ENCODE results near the gene SMAP1.

The SMAP1 gene

DNA sequence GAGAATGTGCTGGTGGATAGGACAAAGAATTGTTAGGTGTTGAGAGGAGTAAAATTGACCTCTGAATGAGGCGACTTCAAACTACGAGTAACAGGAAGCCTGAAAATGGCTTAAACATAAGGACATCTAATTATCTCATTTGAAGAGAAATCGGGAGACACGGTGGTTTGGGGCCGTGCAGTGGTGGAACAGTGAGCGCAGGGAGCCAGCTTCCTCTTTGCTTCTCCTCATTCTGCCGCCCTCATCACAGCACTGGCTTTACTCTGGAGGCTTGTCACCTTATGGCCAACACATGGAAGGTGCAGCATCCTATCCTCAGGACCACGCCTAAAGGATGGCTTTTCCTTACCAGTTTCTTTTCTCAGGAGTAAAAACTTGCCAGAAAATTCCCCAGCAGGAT is 174.9 kb downstream of the SMAP1 start:
- no peak for DNase-seq (ENCODE audit: low read depth)

DNA sequence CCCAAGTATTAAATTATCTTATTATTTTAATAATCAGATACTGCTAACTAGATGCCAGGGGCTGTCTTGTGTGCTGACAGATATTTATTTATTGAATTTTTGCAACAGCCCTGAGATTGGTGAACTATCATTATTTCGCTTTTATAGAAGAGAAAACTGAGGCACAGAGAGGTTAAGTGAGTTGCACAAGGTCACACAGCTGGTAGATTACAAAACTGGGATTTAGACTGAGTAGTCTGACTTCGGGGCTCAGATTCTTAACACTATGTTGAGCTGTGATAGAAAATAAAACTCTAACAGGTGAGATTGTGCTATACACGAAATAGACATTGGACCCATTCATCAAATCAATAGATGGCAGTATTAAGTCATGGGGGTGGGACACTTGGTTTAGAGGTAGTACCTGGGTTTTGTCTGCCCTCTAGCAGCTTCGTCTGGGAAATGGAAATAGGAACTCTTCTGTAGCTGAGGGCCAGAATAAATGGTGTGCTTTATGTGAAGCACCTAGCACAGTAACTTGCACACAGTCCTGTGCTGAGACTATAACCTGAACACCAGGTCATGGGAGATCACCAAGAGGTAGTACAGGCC is 175.7 kb downstream of the SMAP1 start:
- DNase-seq (ENCODE audit: low read depth) = no peak

DNA sequence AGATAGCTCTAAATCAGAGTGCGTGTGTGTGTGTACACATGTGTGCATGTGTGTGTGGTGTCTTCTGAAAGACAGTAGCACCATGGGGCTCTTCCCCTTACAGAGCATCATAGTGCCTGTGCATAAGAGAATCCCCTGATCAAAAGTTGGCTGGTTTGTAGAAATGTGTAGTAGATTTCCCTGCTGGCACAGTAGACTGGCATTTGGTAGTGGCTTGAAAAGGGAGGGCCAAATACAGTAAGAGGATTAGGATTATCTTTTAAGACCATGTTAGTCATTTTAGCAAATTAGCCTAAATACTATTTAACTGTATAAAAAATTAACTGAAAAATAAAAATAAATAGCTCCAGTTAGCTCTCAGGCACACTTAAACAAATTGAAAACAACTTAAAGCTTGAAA is 176.6 kb downstream of the SMAP1 start:
- DNase-seq (ENCODE audit: low read depth) = no peak

DNA sequence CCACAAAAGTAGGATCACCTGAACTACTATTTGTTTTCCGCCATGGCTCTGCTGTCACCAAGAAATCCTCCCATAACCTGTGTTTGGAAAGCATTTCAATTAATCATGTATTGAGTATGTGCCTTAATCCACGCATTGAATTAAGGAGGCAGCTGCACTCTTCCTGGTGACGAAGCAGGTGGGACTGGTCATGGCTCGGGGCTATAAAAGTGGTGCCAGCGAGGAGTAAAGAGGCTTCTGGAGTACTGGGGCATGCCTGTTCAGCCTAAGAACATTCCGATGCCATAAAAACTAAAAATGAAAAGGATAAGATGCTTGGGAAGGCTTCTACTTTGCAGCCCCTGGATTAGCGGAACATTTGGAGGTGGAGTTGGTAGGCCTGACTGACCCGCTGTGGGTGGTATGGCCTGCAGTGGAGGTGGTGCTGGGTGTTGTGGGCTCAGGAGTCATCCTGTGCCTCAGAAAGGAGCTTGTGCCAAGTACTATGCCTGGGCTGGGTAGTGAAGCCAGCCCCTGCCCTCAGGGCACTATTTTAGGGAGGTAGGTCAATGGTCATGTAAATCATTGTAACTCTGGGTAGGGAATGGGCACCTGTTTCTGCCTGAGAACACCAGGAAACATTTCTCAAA is 178.6 kb downstream of the SMAP1 start:
- no peak for DNase-seq (ENCODE audit: low read depth)

DNA sequence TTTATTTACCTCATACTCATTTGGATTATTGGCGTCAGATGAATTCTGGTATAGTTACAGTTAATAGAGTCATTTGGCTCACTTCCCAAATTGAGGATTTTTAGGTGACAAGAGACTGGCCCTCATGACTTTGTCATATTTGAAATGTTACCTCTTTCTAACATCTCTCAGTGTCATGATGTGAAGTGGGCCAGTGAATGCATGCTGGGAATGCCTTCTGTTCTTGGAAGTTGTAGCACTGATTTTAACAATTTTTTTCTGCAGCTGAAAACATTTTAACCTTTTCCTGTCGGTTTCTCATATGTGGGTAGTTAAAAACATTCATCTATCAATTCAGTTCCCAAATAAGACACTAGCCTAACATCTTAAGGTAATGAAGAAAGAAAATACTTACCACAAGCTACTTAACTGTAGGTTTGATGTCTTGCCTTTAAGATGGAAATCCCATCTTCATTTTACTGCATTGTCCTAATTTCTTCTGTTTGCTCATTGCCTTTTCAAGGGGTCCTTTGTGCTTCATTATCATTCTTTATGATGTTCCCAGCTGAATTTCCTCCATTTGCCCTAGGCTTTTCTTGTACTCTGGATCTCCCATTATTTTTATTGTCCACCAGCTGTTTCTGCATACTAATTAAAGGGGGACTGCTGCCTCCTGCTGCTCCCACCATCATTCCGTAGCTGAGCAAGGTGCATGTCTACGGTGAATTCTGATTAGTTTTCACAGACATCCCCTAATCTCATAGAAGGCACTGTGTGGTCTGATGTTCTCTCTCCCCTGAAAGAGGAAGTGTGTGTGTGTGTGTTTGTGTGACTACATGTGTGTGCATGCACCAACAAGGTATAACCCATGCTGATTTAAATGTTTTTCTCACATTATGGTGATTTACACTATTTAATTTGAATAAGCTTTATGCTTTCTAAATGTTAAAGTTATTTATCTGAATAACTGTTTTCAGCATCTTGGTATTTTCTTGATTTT is 179.7 kb downstream of the SMAP1 start:
- no peak for DNase-seq (ENCODE audit: low read depth)

DNA sequence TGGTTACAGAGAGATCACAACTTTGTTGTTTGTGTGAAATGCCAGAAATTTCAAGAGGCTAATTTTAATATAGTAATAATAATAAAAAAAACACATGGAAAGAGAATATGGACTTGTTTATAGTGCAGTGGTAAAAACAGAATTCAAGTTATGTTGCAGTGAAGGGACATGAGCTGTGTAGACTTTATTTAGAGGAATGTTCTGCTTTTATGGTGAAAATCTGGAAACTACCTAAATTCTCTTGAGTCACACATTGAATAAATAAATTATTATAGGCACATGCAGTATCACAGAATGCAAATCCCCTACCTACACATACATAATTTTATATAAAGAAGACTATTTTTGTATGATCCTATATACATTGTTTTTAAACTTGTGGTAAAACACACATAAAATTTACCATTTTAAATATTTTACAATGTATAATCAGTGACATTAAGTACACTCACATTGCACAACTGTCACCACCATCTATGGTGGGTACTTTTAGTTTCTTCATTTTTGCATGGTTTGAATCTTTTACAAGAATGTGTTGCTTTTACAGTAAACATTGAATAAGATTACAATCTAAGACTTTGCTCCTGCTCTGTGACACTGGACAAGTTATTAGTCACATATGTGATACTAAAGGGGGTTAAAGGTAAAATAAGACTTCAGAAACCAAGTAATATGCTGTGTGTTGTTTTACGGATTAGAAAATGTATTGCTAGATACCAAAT is 181.8 kb downstream of the SMAP1 start:
- DNase-seq (ENCODE audit: low read depth) = no peak

DNA sequence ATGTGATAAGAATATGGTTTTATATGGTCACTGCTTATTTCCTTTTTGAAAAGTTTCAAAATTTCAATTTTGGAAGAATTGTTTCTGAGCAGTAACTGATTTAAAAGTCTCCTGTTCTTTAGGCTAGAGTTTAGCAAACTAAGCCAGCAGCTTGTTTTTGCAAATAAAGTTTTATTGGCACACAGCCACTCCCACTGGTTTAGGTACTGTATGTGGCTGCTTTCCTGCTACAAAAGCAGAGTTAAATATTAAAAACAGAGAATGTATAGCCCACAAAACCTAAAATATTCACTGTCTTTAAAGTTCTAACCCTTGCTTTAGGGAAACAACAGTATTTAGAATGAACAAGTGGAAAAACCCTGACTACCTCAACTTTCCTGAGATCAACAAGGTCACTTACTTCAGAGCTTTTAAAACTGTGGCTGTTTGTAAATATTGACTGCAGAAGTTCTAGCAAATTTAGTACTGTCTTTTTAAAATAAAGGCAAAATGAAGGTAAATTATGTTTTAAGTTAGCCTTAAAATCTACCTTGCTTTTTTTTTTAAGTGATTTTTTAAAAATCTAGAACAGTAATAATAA is 185.1 kb downstream of the SMAP1 start:
- DNase-seq (ENCODE audit: low read depth) = no peak

DNA sequence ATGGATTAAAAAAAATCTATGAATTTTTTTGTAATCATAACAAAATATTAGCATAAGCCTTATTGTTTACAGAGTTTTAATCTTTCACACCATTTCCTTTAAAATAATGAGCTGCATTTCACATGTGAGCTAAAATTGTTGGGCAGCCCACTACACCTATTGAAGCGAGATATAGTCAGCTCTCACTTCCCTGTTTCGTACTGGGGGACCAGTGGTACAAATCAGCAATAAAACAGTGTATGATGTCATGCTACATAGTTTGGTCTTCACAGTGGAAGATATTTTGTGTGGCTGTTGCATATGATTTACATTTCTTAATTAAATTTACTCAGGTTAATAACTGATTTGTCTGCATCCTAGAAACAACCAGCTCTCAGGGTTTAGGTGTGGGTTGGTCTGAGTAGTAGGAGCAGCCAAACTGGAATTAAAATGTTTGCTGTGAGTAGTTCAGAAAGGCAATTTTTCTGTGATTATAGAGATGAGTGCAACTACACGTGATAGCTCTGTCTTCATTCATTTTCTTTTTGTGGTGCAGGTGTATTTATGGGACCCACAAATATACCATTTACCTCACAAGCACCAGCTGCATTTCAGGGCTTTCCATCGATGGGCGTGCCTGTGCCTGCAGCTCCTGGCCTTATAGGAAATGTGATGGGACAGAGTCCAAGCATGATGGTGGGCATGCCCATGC is 189.8 kb downstream of the SMAP1 start:
- no peak for DNase-seq (ENCODE audit: low read depth)

DNA sequence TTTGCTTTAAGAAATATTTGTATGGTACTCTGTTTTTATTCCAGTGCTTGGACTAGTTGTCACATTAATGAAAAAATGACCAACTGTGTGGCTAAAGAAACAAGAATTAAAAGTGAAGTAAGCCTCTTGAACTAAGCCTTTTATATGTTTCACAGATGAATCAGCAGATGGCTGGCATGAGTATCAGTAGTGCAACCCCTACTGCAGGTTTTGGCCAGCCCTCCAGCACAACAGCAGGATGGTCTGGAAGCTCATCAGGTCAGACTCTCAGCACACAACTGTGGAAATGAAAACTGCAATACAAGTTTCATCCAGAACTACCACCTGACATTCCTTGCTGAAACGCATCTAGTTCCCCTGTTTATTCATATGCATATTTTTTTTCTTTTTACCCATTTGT is 192.4 kb downstream of the SMAP1 start:
- no peak for DNase-seq (ENCODE audit: low read depth)

DNA sequence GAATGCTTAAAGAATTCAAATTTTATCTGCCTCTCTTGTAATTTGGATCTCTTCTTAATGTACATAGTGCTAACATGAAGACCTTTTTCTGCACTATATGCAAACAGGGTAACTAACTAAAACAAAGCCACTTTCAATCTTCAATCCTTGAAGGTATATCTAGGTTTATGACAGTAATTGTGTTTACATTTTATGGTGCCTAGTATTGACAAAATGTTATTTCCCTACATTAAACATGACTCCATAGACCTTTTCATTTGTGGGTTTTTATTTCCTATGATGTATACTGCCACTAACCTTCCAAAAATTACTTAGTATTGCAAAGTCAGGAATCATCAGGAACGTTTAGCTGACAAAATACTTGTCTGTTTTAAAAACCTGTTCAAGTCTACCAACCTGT is 193.2 kb downstream of the SMAP1 start:
- DNase-seq (ENCODE audit: low read depth) = no peak

DNA sequence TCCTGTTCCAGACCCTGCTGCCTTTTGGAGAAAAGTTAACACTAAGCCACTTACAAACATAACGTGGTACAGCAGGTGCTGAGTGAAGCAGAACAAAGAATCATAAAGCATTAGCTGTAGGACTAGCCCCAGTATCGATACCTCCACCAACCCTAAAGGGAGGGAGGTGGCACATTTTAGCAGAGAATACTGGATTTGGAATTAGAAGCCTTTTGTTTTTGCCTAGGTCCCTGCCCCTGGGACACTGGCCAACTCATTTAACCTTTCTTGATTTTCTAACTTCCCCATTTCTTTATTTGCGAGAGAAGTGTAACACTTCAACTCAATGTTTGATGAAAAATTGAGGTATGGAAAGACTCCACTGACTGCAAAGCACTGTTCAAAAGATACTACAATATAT is 195.7 kb downstream of the SMAP1 start:
- DNase-seq (ENCODE audit: low read depth) = no peak

DNA sequence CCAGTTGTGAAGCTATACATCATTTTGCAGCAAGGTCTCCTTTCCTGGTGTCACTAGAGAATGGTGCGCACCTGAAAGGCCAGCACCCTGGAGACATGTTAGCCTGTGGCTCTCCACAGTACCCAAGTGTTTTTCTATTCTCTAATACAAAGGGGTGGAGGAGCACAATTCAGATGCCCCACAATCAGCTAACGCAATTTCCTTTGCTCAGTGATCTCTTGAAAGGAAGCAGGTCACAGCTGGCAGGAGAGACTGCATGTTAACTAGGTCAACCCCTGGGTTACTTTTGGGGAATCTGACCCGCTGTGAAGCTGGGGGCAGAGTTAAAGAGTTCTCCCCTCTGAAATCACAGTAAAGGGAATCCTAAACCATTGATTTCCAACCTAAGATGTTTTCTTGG is 196.7 kb downstream of the SMAP1 start:
- DNase-seq (ENCODE audit: low read depth) = no peak

DNA sequence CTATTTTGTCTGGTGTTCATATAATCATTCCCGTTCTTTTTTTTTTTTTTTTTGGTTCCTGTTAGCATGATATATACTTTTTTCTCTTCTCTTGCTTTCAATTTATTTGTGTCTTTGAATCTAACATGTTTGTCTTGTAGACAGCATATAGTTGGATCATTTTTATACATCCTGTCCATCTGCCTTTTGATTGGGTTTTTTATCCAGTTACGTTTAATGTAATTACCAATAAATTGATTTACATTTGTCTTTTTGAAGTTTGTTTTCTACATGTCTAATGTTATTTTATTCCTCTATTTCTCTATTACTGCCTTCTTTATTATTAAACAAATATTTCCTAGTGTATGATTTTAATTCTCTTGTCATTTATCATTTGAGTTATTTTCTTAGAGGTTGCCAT is 204.8 kb downstream of the SMAP1 start:
- DNase-seq (ENCODE audit: low read depth) = no peak

DNA sequence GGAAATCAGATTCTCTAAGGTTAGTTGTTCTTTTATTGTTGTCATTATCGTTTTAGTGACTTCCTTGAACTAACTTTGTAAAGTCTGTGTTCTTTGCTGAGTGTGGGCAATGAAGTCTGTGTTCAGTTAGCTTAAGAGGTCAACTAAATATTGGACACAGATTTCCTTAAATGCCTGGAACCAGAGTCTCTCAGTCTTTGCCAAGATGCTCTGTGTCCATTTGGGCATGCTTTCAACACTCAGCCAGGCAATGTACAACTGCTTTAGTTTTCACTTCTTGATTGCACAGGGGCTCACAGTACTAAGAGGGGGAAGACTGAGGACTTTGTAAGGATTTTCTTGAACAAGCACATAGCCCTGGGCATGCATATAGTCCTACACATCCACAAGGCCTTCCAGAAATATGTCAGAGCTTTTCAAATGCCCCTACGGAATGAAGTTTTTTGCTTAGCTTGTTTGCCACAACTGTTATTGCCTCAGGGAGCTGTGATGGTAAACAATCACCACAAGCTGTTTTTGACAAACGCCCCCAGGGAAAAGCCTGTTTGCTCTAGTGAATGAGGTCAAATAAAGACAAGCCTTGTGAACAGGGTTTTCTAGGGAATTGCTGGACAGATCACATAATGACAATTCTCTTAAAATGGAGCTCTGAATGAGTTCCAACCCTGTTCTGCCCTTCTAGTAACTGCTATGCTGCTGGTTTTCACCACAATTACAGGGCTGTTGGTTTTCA is 206.7 kb downstream of the SMAP1 start:
- no peak for DNase-seq (ENCODE audit: low read depth)

DNA sequence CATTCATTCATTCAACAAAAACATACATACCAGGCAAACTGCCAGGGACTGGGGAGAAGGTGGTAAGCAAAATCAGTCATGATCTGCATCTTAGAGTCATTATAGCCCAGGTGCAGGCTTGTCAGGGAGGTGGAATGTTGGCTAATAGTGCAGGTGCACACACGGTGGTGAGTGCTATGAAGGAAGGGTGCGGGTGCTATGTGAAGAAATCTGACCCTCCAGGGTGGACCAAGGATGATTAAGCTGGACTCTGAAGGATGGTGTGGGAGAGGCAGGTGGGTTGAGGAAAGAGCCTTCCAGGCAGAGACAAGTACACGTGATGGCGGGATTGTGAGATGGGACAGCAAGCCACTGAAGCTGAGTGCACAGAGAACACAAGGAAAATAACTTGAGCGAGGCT is 211.8 kb downstream of the SMAP1 start:
- no peak for DNase-seq (ENCODE audit: low read depth)

DNA sequence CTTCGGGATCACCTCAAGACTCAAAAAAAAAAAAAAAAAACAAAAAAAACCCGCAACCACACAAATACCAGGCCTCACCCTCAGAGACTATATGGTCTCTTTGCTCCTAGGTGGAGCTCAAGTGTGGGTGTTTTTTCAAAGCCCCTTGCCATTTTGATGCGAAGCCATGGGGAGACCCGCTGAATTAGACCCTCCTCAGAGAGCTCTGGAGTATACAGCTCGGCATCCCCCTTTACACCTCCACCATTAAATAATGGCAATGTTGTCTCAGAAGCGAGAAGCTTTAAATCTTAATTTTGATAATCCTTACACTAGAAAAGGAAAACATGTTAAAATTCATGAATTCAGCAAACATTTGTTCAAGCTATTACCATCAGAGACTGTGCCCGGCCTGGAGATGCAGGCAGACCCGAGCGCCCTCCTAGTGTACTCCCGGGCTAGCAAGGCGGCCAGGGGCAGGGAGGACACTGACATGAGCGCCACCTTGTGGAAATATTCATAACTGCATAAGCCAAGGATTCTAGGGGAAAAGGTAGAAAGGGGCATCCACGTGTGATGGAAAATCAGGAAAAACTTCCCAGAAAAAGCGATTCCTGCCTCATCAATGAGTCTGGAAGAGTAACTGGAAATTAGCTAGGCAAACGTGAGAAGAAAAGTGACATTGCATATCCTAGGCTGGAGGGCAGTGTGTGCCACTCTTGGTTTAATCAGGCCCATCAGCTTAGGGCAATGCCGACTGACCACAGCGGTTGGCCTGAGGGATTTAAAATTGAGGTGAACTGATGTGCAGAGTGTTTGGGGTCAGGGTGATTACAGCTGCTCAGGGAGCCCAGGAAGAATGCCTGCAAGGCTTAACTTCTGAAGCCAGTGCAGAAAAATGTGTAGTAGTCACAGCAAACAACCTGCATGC is 216.6 kb downstream of the SMAP1 start:
- DNase-seq (ENCODE audit: low read depth) = no peak

DNA sequence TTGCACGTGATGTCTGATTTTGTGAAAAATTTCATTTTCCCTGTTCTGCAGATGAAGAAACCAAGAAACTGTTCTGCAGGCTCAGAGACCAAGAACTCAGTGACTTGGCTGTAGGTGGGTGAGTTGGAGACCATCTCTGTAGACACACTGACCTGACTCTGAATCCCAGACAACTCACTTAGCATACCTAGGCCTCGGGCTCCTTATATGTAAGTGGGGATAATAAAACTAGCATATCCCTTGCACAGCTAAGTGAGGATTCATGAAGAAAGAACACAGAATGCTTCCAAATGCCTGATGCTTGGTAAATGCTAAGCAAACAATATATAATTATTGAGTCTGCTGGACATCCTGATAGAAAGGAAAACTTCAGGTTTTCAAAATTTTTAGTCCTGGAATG is 218.4 kb downstream of the SMAP1 start:
- DNase-seq (ENCODE audit: low read depth) = no peak

DNA sequence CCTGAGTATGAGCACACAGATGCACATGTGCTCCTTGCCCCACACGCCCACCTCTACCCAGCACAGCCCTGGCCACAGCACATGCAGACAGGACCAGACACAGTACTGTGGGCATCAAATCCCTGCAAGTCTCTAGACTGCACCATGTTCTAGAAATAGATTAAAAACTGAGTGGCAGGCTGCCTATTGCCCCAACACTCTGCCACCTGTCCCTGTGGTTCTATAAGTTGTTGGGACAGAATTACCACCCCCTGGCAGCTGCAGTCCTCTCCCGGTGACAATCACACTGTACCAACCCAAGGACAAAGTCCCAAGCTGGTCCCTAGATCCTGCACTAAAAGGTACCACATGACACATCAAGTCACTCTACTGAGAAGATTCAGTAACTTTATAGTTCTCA is 219.0 kb downstream of the SMAP1 start:
- no peak for DNase-seq (ENCODE audit: low read depth)

DNA sequence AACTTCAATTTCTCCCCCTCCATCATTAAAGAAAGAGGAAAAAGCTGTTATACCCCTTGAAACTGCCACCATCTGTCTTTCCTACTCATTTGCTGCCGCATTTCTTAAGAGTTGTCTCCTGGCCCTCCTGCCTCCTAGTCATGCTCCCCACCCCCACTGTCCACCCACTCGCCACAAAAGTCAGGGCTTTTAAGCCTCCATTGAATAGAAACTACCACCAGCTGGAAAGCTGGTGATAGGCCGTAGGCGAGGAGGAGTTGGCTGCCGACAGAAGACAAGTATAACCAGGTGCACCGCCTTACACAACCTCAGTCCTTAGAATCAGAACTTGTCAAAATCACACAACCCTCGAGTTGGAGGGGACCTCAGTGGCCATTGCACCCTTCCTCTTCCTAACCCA is 221.6 kb downstream of the SMAP1 start:
- no peak for DNase-seq (ENCODE audit: low read depth)

DNA sequence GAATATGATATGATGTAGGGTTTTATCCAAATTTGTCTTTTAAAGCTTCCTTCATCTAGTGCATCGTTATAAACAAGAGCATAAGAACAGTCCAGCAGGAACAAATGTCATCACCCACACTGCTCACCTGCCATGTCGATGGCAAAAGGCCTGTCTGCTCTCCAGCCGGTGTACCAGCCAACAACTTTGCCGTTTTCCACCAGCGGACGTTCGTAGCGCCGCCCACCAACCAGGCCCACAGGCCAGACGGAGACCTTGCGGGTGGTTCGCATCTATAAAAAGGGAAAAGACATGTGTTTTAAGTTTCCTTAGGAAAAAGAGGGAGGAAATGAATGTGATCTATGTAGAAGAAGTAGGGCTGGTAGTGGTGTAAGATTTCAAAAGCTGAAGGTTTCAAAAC is 226.3 kb downstream of the SMAP1 start:
- DNase-seq (ENCODE audit: low read depth) = no peak

All from HS-27A (cell line).